ENCODE measurements around the gene NELFA.

GRCh38 chr4:1932736-1933135 is 76.0 kb downstream of the NELFA start:
- TF ChIP-seq YY1 (IDR thresholded peaks at IDR 0.05; ENCODE audit: extremely low read depth, insufficient replicate concordance, low read depth, low read length) (no peak), ATF3 (IDR thresholded peaks at IDR 0.05) (no peak), REST (IDR thresholded peaks at IDR 0.05; ENCODE audit: low read depth) (no peak), ELF1 (IDR thresholded peaks at IDR 0.05; ENCODE audit: borderline replicate concordance, low read depth) (no peak), CTCF (IDR thresholded peaks at IDR 0.05 in 2 of 3, conservative IDR thresholded peaks at IDR 0.05 in 1 of 3; ENCODE audit: borderline replicate concordance in 1 of 3, insufficient read depth in 1 of 3, low read depth in 2 of 3, low read length in 2 of 3) (no peak), RAD21 (IDR thresholded peaks at IDR 0.05; ENCODE audit: low read depth) (no peak), POLR2AphosphoS5 (IDR thresholded peaks at IDR 0.05; ENCODE audit: low read depth, low read length) (no peak), POLR2A (IDR thresholded peaks at IDR 0.05; ENCODE audit: borderline replicate concordance, extremely low read depth, insufficient read depth, insufficient read length) (no peak), ZNF274 (IDR thresholded peaks at IDR 0.05; ENCODE audit: low read depth, low read length) (no peak), EZH2 (IDR thresholded peaks at IDR 0.05) (no peak), MAX (IDR thresholded peaks at IDR 0.05) (no peak), SP1 (IDR thresholded peaks at IDR 0.05; ENCODE audit: low read depth) (no peak), EGR1 (IDR thresholded peaks at IDR 0.05; ENCODE audit: low read depth) (no peak)

All from HCT116 (cell line).